ENCODE results near the gene NTM. TPM values are rescaled to one million over a fixed set of nuclear protein-coding genes. Genes with fewer than 3 reads are reported as not detected.
"Not testable (repeated sequence)": the region's sequence is repeated elsewhere in the genome, so short reads cannot be mapped to it uniquely, and the experiment has no call there.

NTM gene
- total and polyA plus RNA-seq, 2 of the 8 experiments (the other 6 are each of a cell fraction or from before 2014, with no cell fraction given): 13.4 to 20.0 TPM

DNA sequence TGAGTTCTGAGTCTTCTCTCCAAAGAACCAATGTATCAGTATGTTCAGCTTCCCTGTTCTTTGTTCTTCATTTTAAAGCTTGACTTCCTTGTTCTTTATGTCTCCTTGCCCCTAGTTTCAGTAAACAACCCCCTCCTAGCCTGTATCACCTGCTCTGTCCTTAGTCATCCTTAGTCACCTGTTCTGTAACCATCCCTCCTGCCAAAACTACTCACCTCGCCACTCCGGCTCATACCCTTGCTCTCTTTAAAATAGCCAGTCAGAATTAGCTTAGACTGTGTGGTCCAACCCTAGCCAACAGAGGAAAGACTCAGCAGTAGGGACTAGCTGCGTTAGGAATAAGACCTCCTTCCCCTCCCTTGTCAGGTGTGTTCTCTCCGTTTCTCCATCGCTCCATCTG, 127.3 kb downstream of the NTM start:
- not testable (repeated sequence) for H2AFZ ChIP-seq (ENCODE audit: low read length); H3K23me2 ChIP-seq (ENCODE audit: low read depth, low read length); H3K4ac ChIP-seq (replicated peaks; ENCODE audit: insufficient read length, low read depth, low read length); H4K5ac ChIP-seq (ENCODE audit: insufficient read length, low read depth, low read length); H2BK15ac ChIP-seq (ENCODE audit: low read length); DNase-seq (ENCODE audit: low read depth in 1 of 2, low spot score in 2 of 2); H4K8ac ChIP-seq (ENCODE audit: extremely low read depth, insufficient read depth, low read length); H2BK5ac ChIP-seq (ENCODE audit: low read depth, low read length); H3K4me2 ChIP-seq (ENCODE audit: insufficient read depth in 1 of 2, low read depth in 2 of 2, low read length in 2 of 2); H4K91ac ChIP-seq (replicated peaks; ENCODE audit: insufficient read length, low read length); H3K18ac ChIP-seq (ENCODE audit: extremely low read depth, low read length); H2BK20ac ChIP-seq (ENCODE audit: low read length); H3K56ac ChIP-seq (replicated peaks; ENCODE audit: insufficient read length, low read depth, low read length); H3K27me3 ChIP-seq (replicated peaks in 1 of 4; ENCODE audit: control insufficient read depth in 3 of 4, extremely low read depth in 1 of 4, insufficient read depth in 3 of 4, low read length in 3 of 4); H2BK12ac ChIP-seq (ENCODE audit: low read depth, low read length); H3K9me3 ChIP-seq (ENCODE audit: insufficient read depth in 2 of 2, low read depth in 1 of 2, low read length in 1 of 2); H3K9ac ChIP-seq (replicated peaks in 1 of 4; ENCODE audit: extremely low read depth in 1 of 4, low read depth in 3 of 4, low read length in 3 of 4); H3K4me3 ChIP-seq (ENCODE audit: extremely low read depth in 1 of 4, insufficient read depth in 2 of 4, low read depth in 3 of 4, low read length in 4 of 4); H3K79me1 ChIP-seq (ENCODE audit: low read depth, low read length); H3K14ac ChIP-seq (ENCODE audit: insufficient read length); H3K79me2 ChIP-seq (ENCODE audit: control insufficient read depth in 1 of 2, insufficient read depth in 2 of 2, low read length in 2 of 2); H3K27ac ChIP-seq (ENCODE audit: low read depth, low read length); H3K23ac ChIP-seq (ENCODE audit: insufficient read length); H2BK120ac ChIP-seq (replicated peaks; ENCODE audit: low read depth, low read length); H2AK5ac ChIP-seq (ENCODE audit: low read depth, low read length); FAIRE-seq; H4K20me1 ChIP-seq (replicated peaks in 1 of 2; ENCODE audit: control insufficient read depth in 1 of 2, insufficient read depth in 2 of 2, low read length in 2 of 2); H3K36me3 ChIP-seq (ENCODE audit: control insufficient read depth in 2 of 4, insufficient read depth in 4 of 4, low read length in 3 of 4)
- ChIA-PET POLR2A (ENCODE audit: partially characterized antibody) (interaction anchor here (0.7 kb wide), 1 partner anchor 9 kb away, joined by 3 read pairs; no protein-coding TSS in a partner anchor), CTCF (ENCODE audit: partially characterized antibody) (interaction anchor here (0.8 to 2.4 kb wide), 8 partner anchors 9 to 433 kb away, joined by 3 to 12 read pairs (median 4); no protein-coding TSS in a partner anchor)
- H3K4me1 ChIP-seq (replicated peaks in 1 of 4; ENCODE audit: control insufficient read depth in 3 of 4, insufficient read depth in 4 of 4, low read length in 3 of 4): peaks cover 0 to 10% (median 0%) of the 10 kb centered on the region in 4 experiments; a peak in 3 of 7 replicates
- WGBS, 2 experiments (ENCODE audit: extremely low coverage in 1 of 2, insufficient coverage in 1 of 2, insufficient read length in 1 of 2, insufficient replicate concordance in 2 of 2, low coverage in 1 of 2, low lambda C conversion rate in 2 of 2, missing lambda C conversion rate in 1 of 2): 95% methylated on average over 5 of the region's 5 CpGs; no CpG with 5 or more reads in 1 of the 2 experiments
